Right ventricle myocardium inferior (tissue), 1 donor: ENCODE measurements around the gene KLHDC4. TPM values are rescaled to one million over a fixed set of nuclear protein-coding genes. Genes with fewer than 3 reads are reported as not detected.
"Not testable (repeated sequence)": the region's sequence is repeated elsewhere in the genome, so short reads cannot be mapped to it uniquely, and the experiment has no call there.

Source experiments
- ATAC-seq: fragments of 200-7000 bp; cut with Tn5 transposase; one replicate; pipeline ENCODE4 v1.9.1; 2020; ENCODE audit warnings: mild to moderate bottlenecking, moderate library complexity
- DNase-seq: peaks from one replicate; pipeline ENCODE4 v3.0.0; 2021; ENCODE audit errors: missing footprints
- intact Hi-C: fragments of 100-400 bp; cut with DNase I; formaldehyde crosslinking; loops from one replicate; pipeline ENCODE4 v1.11.0; 2022
- long read RNA-seq: library from polyadenylated mRNA; unstranded; transcript quantifications from one replicate; pipeline ENCODE4 v2.0.0, GENCODE V29; 2021
- total RNA-seq: library from RNA; stranded (reverse); fragmentation: NEBNext Ultra II Directional; extraction: Animal tissue kit (Norgen Biotek cat#: 25700); gene quantifications from one replicate; pipeline ENCODE4 v1.2.1, GENCODE V29; 2021
- donor health status: DM: no; HTN: yes; CAD: no; lungs with severe emphysema.

Gene KLHDC4
- 10.0 TPM for total RNA-seq
- long read RNA-seq, partial matches to known transcripts = 2 of 7 reads
- long read RNA-seq, other reads (novel, unspliced or antisense) = 3 of 7 reads

DNA sequence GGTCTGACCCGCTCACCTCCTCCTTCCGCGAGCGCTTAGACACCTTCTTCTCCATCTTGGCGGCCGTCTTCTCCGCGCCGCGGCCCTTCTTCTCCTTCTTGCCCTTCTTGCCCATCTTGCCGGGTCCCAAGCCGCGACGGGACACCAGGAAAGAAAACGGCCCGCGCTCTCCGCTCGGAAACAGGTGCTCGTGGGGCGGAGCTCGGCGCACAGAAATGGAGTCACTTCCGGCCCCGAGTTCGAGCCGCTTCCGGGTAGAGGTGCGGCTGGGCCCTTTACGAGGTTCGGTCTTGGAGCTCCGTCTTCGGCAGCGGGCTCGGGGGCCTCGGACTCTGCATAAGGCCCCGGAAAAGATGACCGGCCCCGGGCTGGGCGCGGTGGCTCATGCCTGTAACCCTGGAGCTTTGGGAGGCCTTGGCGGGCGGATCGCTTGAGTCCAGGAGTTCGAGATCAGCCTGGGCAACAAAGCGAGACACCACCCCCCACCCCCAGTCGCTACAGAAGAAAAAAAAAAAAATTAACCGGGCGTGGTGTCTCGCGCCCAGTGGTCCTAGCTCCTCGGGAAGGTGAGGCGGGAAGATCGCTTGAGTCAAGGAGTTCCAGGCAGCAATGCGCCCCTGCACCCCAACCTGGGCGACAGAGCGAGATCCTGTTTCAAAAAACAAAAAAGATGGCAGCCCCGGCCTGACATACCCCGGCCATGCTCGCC is at the start of gene KLHDC4:
TSS of gene KLHDC4 (minus strand) at position 211 of the 709 bp plus-strand sequence. CDS start at position 115, 96 bp downstream.
- peak; percentile 95 for DNase-seq
- ATAC-seq = peak; percentile 94
- intact Hi-C loops = loop anchor here (5.0 kb wide), 1 partner anchor 374 kb away; the partner anchor contains the start of gene MAP1LC3B

- DNase-seq (no peak), ATAC-seq (no peak)
- intact Hi-C loops = no loop called here
Measured at GRCh38 chr16:87815567-87815966, 49.8 kb upstream of the KLHDC4 start.

DNA sequence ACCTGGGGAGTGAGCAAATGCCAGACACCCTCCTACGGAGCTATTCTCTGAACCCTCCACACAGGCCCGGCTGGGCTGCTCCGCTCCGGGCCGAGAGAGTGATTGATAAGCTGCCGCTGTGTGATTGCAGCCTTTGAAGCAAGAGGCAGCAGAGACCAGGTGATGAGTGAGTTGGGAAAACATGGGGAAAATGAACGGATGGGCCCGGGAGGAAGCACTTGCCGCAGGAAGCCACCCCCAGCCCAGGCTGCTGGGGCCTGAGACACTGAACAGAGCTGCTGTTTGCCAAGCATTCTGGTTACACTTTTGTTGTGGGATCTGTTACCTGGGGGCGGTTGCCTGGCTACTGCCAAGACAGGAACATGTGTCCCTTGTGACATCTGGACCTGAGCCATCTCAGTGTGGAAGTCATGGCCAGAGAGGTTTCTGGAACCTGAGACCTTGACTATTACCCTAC is 46.4 kb upstream of the KLHDC4 start:
- intact Hi-C loops = no loop called here
- ATAC-seq (no peak), DNase-seq (no peak)

GRCh38 chr16:87811454-87811853 is 45.7 kb upstream of the KLHDC4 start:
- intact Hi-C loops, ATAC-seq, DNase-seq: not testable (repeated sequence)

- DNase-seq = no peak
- intact Hi-C loops = no loop called here
- ATAC-seq = no peak
Measured at GRCh38 chr16:87809150-87809902, 43.5 kb upstream of the KLHDC4 start.

GRCh38 chr16:87808108-87808507 is 42.3 kb upstream of the KLHDC4 start:
- DNase-seq (no peak), ATAC-seq (no peak)
- intact Hi-C loops = no loop called here

DNA sequence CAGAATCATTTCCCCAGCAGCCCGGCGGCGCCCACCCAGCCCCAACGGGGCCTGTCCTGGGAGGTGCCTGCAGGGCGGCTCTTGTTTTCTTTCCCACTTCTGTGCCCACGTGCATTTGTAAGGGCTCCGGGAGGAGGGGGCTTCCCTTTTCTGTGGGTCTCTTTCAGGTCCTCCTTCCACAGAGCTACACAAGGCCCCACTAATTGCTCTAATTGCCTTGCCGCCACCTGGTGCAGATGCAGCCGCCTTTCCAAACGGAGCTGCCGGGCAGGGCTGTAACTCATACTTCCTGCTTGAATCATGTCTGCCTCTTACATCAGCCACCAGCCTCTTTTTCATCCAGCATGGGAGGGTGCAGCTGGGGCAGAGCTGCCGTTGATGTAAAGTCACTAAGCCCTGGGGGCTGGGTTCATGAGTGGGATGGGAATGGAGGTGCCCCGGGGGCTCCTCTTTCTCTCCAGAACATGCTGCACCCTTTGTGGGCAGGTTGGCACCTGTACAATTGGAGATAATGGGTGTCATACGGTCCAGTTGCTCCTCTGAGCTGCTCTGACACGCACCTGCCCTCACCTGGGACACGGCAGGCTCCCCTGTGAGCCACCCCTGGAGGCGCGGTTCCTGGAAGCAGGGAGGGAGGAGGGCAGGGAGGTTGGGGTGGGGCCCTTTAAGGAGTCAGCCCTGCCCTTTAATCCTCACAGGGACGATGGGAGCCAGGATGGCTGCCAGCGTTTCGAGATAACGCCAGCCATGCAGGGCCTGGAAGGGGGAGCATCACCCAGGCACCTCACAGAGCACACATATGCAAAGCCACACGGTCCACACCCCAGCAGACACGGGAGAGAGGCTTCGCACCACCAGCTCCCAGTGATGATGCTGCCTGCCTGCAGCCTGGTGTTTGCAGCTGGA is 41.1 kb upstream of the KLHDC4 start:
- peak; percentile 84 for ATAC-seq
- intact Hi-C loops = no loop called here
- peak; percentile 78 for DNase-seq

DNA sequence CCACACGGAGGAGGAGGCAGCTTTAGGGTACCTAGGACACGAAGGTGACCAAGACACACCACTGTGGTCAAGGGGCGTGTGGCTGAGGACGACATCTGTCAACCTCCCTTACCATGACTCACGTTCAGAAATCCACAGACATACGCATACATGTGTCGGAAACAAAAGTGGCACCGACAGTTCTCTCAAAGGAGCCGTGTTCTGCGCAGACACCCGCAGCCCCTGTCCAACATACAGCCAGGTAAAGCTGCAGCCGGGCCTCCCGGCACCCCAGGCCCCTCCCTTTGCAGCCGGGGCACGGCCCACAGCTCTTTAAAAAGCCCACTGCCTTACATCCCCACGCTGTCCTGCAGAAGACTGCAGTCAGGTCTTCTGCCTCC is 40.5 kb upstream of the KLHDC4 start:
- ATAC-seq (no peak), DNase-seq (no peak)
- intact Hi-C loops = no loop called here

DNA sequence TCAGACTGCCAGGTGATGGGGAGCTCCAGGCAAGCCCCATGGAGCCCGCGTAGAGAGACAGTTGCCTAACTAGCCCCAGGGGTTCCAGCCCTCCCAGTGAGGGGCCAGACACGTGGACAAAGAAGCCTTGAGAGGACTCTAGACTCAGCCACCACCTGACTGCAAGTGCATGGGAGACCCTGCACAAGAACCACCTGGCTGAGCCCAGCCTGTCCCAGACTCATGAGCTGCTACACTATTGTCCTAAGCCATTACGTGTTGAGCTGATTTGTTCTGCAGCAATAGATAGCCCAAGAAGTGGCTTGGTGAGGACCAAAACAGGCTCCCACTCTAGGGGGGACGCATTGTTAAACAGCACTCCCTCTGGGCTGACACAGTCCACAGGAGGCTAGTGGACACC is 37.6 kb upstream of the KLHDC4 start:
- intact Hi-C loops = no loop called here
- ATAC-seq (no peak), DNase-seq (no peak)

DNA sequence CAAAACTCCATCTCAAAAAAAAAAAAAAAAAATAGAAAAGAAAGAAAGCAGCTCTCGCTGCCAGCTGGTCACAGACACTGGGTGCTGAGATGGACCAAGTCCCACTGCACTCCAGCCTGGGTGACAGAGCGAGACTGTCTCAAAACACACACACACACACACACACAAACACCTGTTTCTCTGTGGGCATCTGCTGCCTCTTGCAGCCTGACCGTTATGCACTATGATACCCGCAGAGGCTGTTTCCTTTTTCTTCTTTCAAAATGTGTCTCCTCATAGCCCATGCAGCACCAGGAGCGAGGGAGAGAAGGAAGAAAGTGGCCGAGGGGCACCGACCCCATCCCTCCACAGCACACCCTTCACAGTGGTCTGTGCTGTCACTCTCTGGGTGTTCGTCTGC is 36.9 kb upstream of the KLHDC4 start:
- ATAC-seq (no peak), DNase-seq (no peak)
- intact Hi-C loops = no loop called here

- no peak for ATAC-seq
- intact Hi-C loops = no loop called here
- no peak for DNase-seq
Measured at GRCh38 chr16:87801679-87802259, 36.0 kb upstream of the KLHDC4 start.

GRCh38 chr16:87800497-87800896 is 34.7 kb upstream of the KLHDC4 start:
- DNase-seq (no peak), ATAC-seq (no peak)
- intact Hi-C loops = no loop called here

- intact Hi-C loops = no loop called here
- DNase-seq = no peak
- no peak for ATAC-seq
Measured at GRCh38 chr16:87795336-87795735, 29.6 kb upstream of the KLHDC4 start.

GRCh38 chr16:87794485-87795078 is 28.8 kb upstream of the KLHDC4 start:
- intact Hi-C loops = no loop called here
- ATAC-seq (no peak), DNase-seq (no peak)

DNA sequence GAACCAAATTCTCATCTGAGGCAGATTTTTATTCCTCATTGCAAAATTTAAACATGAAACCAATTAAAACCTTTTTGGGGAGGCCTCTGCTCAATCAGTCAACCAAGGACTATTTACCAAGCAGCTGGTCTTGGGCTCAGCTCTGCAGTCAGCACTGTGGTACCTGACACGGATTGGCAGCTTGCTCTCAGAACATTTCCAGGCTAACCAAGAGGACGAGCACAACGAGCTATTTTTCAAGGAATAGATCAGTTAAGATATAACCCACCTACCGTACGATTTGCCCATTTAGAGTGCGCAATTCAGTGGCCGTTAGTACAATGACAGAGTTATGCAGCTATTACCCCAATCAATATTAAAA is 26.4 kb upstream of the KLHDC4 start:
- intact Hi-C loops = no loop called here
- no peak for ATAC-seq
- no peak for DNase-seq

- intact Hi-C loops = no loop called here
- DNase-seq = no peak
- peak; percentile 21 for ATAC-seq
Measured at GRCh38 chr16:87791295-87792204, 25.8 kb upstream of the KLHDC4 start.

GRCh38 chr16:87790292-87791100 is 24.7 kb upstream of the KLHDC4 start:
- ATAC-seq (peak; percentile 89), DNase-seq (peak; percentile 68)

More at GRCh38 chr16:87790292-87791100, 24.7 kb upstream of the KLHDC4 start:
- intact Hi-C loops = no loop called here
